ENCODE results near the gene CNKSR1.

The CNKSR1 gene

DNA sequence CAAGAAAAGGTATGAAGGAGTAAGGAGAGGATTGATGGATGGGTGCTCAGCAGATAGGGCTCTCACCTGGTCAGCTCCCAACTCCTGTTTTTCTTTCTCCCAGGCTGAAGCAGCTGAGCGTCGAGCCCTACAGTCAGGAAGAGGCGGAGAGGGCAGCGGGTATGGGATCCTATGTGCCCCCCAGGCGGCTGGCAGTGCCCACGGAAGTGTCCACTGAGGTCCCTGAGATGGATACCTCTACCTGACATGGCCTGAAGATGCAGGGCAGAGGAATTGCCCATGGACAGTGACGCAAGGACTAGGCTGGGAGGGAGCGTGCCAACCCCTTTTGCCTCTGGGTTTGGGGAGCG lies 6.8 kb upstream of the CNKSR1 start:
- TF ChIP-seq, protein P1, sequence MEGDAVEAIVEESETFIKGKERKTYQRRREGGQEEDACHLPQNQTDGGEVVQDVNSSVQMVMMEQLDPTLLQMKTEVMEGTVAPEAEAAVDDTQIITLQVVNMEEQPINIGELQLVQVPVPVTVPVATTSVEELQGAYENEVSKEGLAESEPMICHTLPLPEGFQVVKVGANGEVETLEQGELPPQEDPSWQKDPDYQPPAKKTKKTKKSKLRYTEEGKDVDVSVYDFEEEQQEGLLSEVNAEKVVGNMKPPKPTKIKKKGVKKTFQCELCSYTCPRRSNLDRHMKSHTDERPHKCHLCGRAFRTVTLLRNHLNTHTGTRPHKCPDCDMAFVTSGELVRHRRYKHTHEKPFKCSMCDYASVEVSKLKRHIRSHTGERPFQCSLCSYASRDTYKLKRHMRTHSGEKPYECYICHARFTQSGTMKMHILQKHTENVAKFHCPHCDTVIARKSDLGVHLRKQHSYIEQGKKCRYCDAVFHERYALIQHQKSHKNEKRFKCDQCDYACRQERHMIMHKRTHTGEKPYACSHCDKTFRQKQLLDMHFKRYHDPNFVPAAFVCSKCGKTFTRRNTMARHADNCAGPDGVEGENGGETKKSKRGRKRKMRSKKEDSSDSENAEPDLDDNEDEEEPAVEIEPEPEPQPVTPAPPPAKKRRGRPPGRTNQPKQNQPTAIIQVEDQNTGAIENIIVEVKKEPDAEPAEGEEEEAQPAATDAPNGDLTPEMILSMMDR (IDR thresholded peaks at IDR 0.05; ENCODE audit: low read depth, low read length), result no peak
- peak overlapping the region; percentile 71 for H3K4me3 ChIP-seq (ENCODE audit: low read depth, low read length)
- in situ Hi-C loops (cut with HindIII; ENCODE audit: low sequenced_read_pairs), result no loop called here
- DNase-seq (ENCODE audit: low read depth, low spot score), result no peak

- peak within 1 kb of the TSS; percentile 71 for H3K4me3 ChIP-seq (ENCODE audit: low read depth, low read length)
- in situ Hi-C loops (cut with HindIII; ENCODE audit: low sequenced_read_pairs), result no loop called here
- TF ChIP-seq, protein P1 (IDR thresholded peaks at IDR 0.05; ENCODE audit: low read depth, low read length), result no peak
- DNase-seq (ENCODE audit: low read depth, low spot score), result no peak
Observed at GRCh38 chr1:26171084-26172072, 5.9 kb upstream of the CNKSR1 start, which contains the start of gene ZNF593OS. ZNF593OS (minus strand) TSS chr1:26171832; CDS start chr1:26171661, 171 bp downstream.

GRCh38 chr1:26175346-26175745 lies 1.9 kb upstream of the CNKSR1 start:
- no peak for DNase-seq (ENCODE audit: low read depth, low spot score)
- no peak overlapping the region for H3K4me3 ChIP-seq (ENCODE audit: low read depth, low read length)
- in situ Hi-C loops (cut with HindIII; ENCODE audit: low sequenced_read_pairs), result no loop called here
- TF ChIP-seq, protein P1 (IDR thresholded peaks at IDR 0.05; ENCODE audit: low read depth, low read length), result no peak

DNA sequence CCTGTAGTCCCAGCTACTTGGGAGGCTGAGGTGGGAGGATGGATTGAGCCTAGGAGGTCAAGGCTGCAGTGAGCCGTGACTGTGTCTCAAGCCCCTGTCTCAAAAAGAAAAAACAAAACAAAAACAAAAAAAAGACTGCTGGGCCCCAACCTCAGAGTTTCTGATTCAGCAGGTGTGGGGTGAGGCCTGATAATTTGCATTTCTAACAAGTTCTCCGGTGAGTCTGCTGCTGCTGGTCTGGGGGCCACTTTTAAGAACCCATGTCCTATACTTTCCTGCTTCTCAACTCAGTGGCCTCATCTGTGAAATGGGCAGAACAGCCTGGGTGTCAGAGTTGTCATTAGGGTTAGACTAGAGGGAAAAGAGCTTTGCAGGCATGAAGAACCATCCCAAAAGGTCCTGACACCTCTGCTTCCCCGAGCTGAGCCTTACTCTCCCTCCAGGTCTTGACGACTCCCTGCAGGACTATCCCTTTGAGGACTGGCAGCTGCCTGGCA lies 2.8 kb downstream of the CNKSR1 start:
- in situ Hi-C loops (cut with HindIII; ENCODE audit: low sequenced_read_pairs), result no loop called here
- H3K4me3 ChIP-seq (ENCODE audit: low read depth, low read length), result no peak overlapping the region
- TF ChIP-seq, protein P1 (IDR thresholded peaks at IDR 0.05; ENCODE audit: low read depth, low read length), result no peak
- no peak for DNase-seq (ENCODE audit: low read depth, low spot score)

- in situ Hi-C loops (cut with HindIII; ENCODE audit: low sequenced_read_pairs), result no loop called here
- no peak overlapping the region for H3K4me3 ChIP-seq (ENCODE audit: low read depth, low read length)
- DNase-seq (ENCODE audit: low read depth, low spot score), result no peak
- TF ChIP-seq, protein P1 (IDR thresholded peaks at IDR 0.05; ENCODE audit: low read depth, low read length), result no peak
Observed at GRCh38 chr1:26181586-26182382, 4.5 kb downstream of the CNKSR1 start.

GRCh38 chr1:26182383-26182696 lies 5.0 kb downstream of the CNKSR1 start:
- H3K4me3 ChIP-seq (ENCODE audit: low read depth, low read length), result no peak overlapping the region
- in situ Hi-C loops (cut with HindIII; ENCODE audit: low sequenced_read_pairs), result no loop called here
- TF ChIP-seq, protein P1 (IDR thresholded peaks at IDR 0.05; ENCODE audit: low read depth, low read length), result no peak
- DNase-seq (ENCODE audit: low read depth, low spot score), result no peak
